HepG2 (cell line): ENCODE results near the gene MOG. TPM values are rescaled to one million over a fixed set of nuclear protein-coding genes. Genes with fewer than 3 reads are reported as not detected.

ENCODE experiments used
- CENPX ChIP-seq: sonication (generic); formaldehyde crosslinking; IDR thresholded peaks from 2 replicates; pipeline ENCODE4 v1.9.0; 2021; ENCODE audit warnings: mild to moderate bottlenecking, missing genetic modification reagents, moderate library complexity
- EED ChIP-seq: sonication (generic); formaldehyde crosslinking; IDR thresholded peaks from 2 replicates; pipeline ENCODE4 v1.5.0; 2020; ENCODE audit warnings: mild to moderate bottlenecking, missing genetic modification reagents
- HDAC6 ChIP-seq: fragments of 200-600 bp; sonication (generic); IDR thresholded peaks from 2 replicates; pipeline ENCODE4 v1.7.0; 2017; ENCODE audit warnings: mild to moderate bottlenecking, antibody characterized with exemption, low read length, low read depth
- KLF12 ChIP-seq: sonication (generic); formaldehyde crosslinking; IDR thresholded peaks from 2 replicates; pipeline ENCODE4 v1.4.0; 2020; ENCODE audit warnings: missing genetic modification reagents, borderline replicate concordance
- SP2 ChIP-seq: sonication (generic); formaldehyde crosslinking; IDR thresholded peaks from 2 replicates; pipeline ENCODE4 v1.5.1; 2020; ENCODE audit warnings: mild to moderate bottlenecking, missing genetic modification reagents
- ZFP62 ChIP-seq: sonication (generic); formaldehyde crosslinking; IDR thresholded peaks from 2 replicates; pipeline ENCODE4 v1.4.0; 2020; ENCODE audit warnings: missing genetic modification reagents
- polyA plus RNA-seq, 8 experiments: library from polyadenylated mRNA; depleted of rRNA in 3 of 8; stranded (reverse) in 7 of 8; unstranded in 1 of 8; fragments of >200 nt; fragmentation: Illumina TruSeq in 4 of 8; extraction: Trizol in 4 of 8; gene quantifications; 2 replicates each; pipeline versions ENCODE4 v1.2.1 to v1.2.3, GENCODE V29; 2011 to 2016; ENCODE audit warnings: low read depth in 4 of 8, missing spikeins in 1 of 8, mixed read lengths in 1 of 8; ENCODE audit not compliant: insufficient read depth in 1 of 8
- total RNA-seq, 5 experiments: library from RNA; depleted of rRNA; stranded (reverse); fragments of >200 nt; fragmentation: Illumina TruSeq; extraction: Trizol; gene quantifications; 2 replicates each; pipeline ENCODE4 v1.2.3, GENCODE V29; 2016; ENCODE audit warnings: low read depth in 1 of 5
- TF ChIP-seq, protein P1 (sequence below), 2 experiments: sonication (generic) in 1 of 2; formaldehyde crosslinking in 1 of 2; IDR thresholded peaks; 2 replicates each; pipeline versions ENCODE4 v1.6.1 to v1.9.0; 2014 to 2022; ENCODE audit warnings: antibody characterized with exemption in 1 of 2, borderline replicate concordance in 1 of 2, inconsistent platforms in 1 of 2, low read depth in 1 of 2, missing genetic modification reagents in 1 of 2
- TF ChIP-seq, protein P2 (sequence below): sonication (generic); formaldehyde crosslinking; IDR thresholded peaks from 2 replicates; pipeline ENCODE4 v1.5.1; 2020; ENCODE audit warnings: missing genetic modification reagents, mild to moderate bottlenecking, borderline replicate concordance
- TF ChIP-seq, protein P3 (sequence below): sonication (generic); formaldehyde crosslinking; IDR thresholded peaks from 2 replicates; pipeline ENCODE4 v1.4.0; 2020; ENCODE audit warnings: missing genetic modification reagents

MOG gene
- total and polyA plus RNA-seq, 2 of the 13 experiments (the other 11 are each of a cell fraction or from before 2014, with no cell fraction given): not detected

DNA sequence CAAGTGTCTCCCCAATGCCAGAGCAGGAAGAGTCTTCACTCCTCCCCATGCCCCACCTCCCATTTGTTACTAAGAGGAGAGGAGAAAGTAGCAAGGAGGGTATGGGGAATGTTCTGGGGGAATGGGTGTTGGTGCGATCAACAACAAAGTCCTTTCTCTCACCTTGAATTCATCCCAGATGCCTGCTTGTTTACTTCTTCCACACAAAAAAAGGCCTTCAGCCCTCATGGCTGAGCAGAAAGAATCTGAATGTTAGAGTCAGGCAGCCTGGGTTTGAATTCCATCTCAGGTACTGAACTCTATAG is 9.9 kb downstream of the MOG start (continued):
- TF ChIP-seq, protein P1, sequence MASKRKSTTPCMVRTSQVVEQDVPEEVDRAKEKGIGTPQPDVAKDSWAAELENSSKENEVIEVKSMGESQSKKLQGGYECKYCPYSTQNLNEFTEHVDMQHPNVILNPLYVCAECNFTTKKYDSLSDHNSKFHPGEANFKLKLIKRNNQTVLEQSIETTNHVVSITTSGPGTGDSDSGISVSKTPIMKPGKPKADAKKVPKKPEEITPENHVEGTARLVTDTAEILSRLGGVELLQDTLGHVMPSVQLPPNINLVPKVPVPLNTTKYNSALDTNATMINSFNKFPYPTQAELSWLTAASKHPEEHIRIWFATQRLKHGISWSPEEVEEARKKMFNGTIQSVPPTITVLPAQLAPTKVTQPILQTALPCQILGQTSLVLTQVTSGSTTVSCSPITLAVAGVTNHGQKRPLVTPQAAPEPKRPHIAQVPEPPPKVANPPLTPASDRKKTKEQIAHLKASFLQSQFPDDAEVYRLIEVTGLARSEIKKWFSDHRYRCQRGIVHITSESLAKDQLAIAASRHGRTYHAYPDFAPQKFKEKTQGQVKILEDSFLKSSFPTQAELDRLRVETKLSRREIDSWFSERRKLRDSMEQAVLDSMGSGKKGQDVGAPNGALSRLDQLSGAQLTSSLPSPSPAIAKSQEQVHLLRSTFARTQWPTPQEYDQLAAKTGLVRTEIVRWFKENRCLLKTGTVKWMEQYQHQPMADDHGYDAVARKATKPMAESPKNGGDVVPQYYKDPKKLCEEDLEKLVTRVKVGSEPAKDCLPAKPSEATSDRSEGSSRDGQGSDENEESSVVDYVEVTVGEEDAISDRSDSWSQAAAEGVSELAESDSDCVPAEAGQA (IDR thresholded peaks at IDR 0.05; ENCODE audit: low read depth): no peak
- TF ChIP-seq, protein P1 (CRISPR knock-in tag; IDR thresholded peaks at IDR 0.05; ENCODE audit: borderline replicate concordance): no peak
- no peak for TF ChIP-seq CENPX (CRISPR knock-in tag)
- TF ChIP-seq HDAC6: no peak
- TF ChIP-seq ZFP62: no peak
- TF ChIP-seq KLF12 (CRISPR knock-in tag): no peak
- TF ChIP-seq SP2 (CRISPR knock-in tag): no peak
- TF ChIP-seq, protein P2, sequence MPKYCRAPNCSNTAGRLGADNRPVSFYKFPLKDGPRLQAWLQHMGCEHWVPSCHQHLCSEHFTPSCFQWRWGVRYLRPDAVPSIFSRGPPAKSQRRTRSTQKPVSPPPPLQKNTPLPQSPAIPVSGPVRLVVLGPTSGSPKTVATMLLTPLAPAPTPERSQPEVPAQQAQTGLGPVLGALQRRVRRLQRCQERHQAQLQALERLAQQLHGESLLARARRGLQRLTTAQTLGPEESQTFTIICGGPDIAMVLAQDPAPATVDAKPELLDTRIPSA (CRISPR knock-in tag): no peak
- no peak for TF ChIP-seq EED (CRISPR knock-in tag)
- TF ChIP-seq, protein P3, sequence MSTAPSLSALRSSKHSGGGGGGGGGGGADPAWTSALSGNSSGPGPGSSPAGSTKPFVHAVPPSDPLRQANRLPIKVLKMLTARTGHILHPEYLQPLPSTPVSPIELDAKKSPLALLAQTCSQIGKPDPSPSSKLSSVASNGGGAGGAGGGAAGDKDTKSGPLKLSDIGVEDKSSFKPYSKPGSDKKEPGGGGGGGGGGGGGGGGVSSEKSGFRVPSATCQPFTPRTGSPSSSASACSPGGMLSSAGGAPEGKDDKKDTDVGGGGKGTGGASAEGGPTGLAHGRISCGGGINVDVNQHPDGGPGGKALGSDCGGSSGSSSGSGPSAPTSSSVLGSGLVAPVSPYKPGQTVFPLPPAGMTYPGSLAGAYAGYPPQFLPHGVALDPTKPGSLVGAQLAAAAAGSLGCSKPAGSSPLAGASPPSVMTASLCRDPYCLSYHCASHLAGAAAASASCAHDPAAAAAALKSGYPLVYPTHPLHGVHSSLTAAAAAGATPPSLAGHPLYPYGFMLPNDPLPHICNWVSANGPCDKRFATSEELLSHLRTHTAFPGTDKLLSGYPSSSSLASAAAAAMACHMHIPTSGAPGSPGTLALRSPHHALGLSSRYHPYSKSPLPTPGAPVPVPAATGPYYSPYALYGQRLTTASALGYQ: no peak
- TF ChIP-seq, all 625 proteins: peak for 0
